H1 (cell line): ENCODE data around the gene SLC44A1. TPM values are rescaled to one million over a fixed set of nuclear protein-coding genes. Genes with fewer than 3 reads are reported as not detected.

Source experiments
- CHD1 ChIP-seq: IDR thresholded peaks from 2 replicates; pipeline ENCODE4 v1.6.1; 2012; ENCODE audit warnings: low read depth, low read length, improper control_type of control experiment
- EGR1 ChIP-seq: IDR thresholded peaks from 2 replicates; pipeline ENCODE4 v1.6.1; 2011; ENCODE audit warnings: low read depth, low read length, borderline replicate concordance
- SP1 ChIP-seq: IDR thresholded peaks from 2 replicates; pipeline ENCODE4 v1.6.1; 2011; ENCODE audit warnings: low read depth, low read length
- TCF12 ChIP-seq: IDR thresholded peaks from 2 replicates; pipeline ENCODE4 v1.6.1; 2011; ENCODE audit warnings: low read depth, mild to moderate bottlenecking, low read length
- polyA plus RNA-seq, 7 experiments: library from polyadenylated mRNA; depleted of rRNA in 3 of 7; stranded (reverse) in 5 of 7; unstranded in 2 of 7; fragments of >200 nt in 5 of 7; fragments of 200-250 nt in 2 of 7; gene quantifications; 1 replicate in 5 of 7; 2 replicates in 1 of 7; 4 replicates in 1 of 7; pipeline versions ENCODE4 v1.2.1 to v1.2.3, GENCODE V29; 2011 to 2013; ENCODE audit warnings: missing spikeins in 2 of 7, mixed read lengths in 2 of 7
- total RNA-seq: library from RNA; stranded (reverse); fragmentation: NEBNext Ultra II Directional; extraction: Animal tissue kit (Norgen Biotek cat#: 25700); gene quantifications from 2 replicates; pipeline ENCODE4 v1.2.1, GENCODE V29; 2021

Gene SLC44A1
- total and polyA plus RNA-seq, 2 of the 8 experiments (the other 6 are each of a cell fraction or from before 2014, with no cell fraction given) = 30.5 to 71.2 TPM

GRCh38 chr9:105233873-105234272 is 10.6 kb upstream of the SLC44A1 start (continued):
- TF ChIP-seq EGR1 = no peak
- no peak for TF ChIP-seq SP1
- TF ChIP-seq TCF12 = no peak
- no peak for TF ChIP-seq CHD1
